ENCODE measurements around the gene ZNF135. TPM values are rescaled to one million over a fixed set of nuclear protein-coding genes. Genes with fewer than 3 reads are reported as not detected.

Gene ZNF135
- polyA plus RNA-seq (ENCODE audit: insufficient read length in 4 of 4), result 10 to 100 TPM; 19.2 to 31.1 (median 26.1) TPM

DNA sequence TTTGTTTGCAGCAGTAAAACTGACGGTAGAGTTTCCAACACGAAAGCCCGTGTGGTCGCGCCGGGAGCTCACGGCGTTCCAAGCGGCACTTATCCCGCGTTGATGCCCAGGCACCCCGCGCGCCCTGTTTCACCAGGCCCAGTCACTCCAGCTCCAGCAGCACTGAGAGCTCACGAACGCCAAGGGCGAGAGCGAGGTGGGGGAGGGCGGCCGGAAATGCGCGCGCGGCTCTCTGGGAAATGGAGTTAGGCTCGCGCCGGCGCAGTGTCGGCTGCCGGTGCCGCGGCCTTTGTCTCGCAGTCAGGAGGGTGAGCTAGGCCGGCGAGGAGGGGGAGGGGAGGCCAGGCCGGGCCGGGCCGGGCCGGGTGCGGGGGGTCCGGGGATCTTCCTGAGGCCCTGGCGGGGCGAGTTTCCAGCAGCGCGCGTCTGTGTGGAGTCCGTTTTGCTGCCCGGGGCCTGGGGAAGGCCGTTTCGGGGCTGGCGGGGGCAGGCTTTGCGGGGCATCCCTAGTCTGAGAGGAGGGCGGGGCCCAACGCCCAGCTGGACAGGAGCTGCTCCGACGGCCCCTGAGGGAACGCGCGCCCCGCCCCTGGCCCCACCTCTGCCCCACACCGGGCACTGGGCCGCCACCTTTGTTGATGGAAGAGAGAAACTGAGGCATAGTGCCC, at the start of gene ZNF135:
Gene ZNF135 (plus strand): TSS at position 280 of the 668 bp plus-strand sequence. CDS start 721 bp downstream, outside the sequence.
- DNase-seq (ENCODE audit: low read depth in 4 of 4, low spot score in 2 of 4), result peak; percentile 59 to 87 (median 76)

DNA sequence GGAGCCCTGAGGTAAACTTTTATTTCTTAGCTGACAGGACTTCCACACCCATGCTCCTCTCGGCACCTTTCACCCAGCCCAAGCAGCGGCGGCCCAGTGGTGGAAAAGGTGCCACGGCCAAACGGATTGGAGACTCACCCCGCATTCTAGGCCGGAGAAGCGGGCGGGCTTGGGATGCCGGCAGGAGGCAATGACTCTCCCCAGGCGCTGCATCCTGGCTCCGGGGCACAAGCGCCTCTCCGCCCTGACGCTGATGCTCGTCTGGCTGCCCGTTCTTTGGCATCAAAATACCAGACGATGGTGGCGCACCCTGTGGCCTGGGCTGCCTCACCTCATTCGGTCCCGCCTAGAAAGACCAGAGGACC, 49.8 kb upstream of the ZNF135 start:
- DNase-seq (ENCODE audit: low read depth in 4 of 4, low spot score in 2 of 4), result peak in 1 of 4 donors; percentile 13

DNA sequence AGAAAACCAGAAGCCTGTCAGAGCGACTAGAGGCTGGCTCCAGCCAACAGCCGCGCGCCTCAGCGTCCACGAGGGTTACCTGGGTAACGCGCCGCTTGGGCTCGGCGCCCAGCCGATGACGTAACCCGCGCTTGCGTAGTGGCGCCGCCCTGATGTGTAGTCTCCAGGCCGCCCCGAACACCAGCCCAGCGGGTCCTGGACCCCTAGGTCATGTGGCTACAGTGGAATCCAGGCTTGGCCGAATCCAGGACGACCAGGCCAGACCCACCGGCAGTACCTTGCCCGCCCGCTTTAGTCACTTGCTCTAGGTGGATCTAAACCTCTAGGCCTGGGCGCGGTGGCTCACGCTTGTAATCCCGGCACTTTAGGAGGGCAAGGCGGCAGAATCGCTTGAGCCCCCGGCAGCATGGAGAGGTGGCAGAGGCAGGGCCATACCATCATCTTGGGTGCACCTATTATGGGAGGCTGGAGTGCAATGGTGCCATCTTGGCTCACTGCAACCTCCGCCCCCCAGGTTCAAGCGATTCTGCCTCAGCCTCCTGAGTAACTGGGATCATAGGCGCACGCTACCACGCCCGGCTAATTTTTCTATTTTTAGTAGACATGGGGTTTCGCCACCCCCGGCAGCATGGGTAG, 49.3 kb upstream of the ZNF135 start:
- DNase-seq (ENCODE audit: low read depth in 4 of 4, low spot score in 2 of 4), result peak; percentile 75 to 90 (median 85)

DNA sequence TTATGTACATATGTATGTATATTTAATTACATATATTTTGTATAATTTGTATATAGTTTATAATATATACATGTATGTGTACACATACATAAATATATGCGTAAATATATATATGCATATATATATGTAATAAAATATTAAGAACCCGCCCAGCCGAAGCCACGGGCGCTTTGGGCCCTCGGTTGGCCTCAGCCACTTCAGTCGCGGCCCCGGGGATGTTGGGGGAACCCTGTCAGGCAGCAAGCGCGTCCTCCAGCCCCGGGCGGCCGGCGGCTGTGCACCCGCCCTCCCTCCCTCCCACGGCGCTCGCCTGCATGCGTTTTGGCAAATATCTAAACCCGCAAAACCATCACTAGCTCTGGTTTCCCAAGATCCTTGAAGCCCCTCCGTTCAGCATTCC, 48.6 kb upstream of the ZNF135 start:
- DNase-seq (ENCODE audit: low read depth in 4 of 4, low spot score in 2 of 4), result no peak

DNA sequence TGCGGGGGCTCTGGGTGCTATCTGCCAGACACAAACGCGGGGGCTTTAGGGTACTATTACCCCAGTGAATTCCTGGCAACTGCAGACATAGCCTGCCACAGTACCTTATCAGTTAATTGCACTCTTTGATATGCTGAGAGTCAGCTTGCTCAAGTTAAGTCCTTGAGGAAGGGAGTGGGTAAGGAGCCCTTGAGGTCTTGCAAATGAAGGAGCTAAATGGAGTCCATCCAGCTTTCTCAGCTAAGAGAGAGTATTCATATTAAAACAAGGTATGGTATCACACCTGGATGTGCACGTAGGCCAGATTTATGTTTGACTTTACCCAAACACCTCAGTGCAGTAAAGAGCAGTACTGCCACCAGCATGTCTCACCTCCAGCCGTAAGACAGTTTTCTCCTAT, 44.9 kb upstream of the ZNF135 start:
- DNase-seq (ENCODE audit: low read depth in 4 of 4, low spot score in 2 of 4), result no peak

DNA sequence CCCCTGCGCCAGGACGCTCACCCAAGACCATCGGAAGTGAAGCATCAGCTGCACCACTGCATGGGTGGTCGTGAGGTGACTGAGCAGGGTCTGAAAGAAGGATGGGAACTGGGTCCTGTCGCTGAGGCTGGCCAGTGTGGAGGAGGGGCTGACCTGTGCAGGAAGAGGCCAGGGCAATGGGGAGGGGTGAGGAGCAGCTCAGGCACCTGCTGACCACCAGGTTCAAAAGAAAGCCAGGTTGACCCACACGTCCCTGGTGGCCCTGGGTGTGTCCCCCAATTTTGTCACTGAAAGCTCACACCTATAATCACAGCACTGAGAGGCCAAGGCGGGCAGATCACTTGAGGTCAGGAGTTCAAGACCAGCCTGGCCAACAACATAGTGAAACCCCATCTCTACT, 39.0 kb upstream of the ZNF135 start:
- DNase-seq (ENCODE audit: low read depth in 4 of 4, low spot score in 2 of 4), result no peak

DNA sequence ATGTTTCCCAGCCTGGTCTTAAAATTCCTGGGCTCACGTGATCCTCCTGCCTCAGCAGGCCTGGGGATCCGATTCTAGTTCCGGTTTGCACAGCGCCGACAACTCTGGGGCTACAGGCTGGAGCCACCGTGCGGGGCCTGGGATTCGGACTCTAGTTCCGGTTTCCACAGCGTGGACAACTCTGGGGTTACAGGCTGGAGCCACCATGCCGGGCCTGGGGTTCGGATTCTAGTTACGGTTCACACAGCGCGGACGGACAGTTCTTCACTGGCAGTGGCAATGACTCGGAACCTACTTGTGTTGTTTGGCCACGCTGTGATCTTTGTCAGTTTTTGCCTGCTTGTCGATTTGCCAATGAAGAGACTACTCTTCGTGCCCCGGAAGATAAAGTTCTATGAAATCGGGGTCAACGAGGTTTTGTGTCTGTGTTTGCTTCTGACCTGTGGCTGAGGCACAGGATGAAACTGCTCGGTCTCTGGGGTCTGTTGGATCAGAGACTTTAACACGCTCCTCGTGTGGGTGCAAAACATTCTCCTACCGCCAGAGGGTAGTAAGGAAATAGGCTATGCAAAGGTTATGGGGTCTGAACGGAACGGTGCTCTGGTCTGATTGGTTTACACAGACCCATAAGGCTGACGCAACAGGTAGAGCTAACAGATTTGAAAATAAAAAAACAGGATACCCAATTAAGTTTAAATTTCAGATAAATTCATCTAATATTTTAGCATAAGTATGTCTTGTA, 37.4 kb upstream of the ZNF135 start:
- DNase-seq (ENCODE audit: low read depth in 4 of 4, low spot score in 2 of 4), result peak in 3 of 4 donors; percentile 41 to 83 (median 67)

DNA sequence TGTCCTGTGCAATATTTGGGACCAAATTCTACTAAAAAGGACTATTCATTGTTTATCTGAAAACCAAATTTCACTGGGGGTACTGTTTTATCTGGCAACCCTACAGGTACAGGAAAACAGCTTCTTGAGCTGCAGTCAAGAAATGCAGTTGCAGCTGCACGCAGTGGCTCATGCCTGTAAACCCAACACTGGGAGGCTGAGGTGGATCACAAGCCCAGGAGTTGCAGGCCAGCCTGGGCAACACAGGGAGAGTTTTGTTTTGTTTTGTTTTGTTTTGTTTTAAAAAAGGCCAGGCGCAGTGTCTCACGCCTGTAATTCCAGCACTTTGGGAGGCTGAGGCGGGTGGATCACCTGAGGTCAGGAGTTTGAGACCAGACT, 36.8 kb upstream of the ZNF135 start:
- DNase-seq (ENCODE audit: low read depth in 4 of 4, low spot score in 2 of 4), result no peak

DNA sequence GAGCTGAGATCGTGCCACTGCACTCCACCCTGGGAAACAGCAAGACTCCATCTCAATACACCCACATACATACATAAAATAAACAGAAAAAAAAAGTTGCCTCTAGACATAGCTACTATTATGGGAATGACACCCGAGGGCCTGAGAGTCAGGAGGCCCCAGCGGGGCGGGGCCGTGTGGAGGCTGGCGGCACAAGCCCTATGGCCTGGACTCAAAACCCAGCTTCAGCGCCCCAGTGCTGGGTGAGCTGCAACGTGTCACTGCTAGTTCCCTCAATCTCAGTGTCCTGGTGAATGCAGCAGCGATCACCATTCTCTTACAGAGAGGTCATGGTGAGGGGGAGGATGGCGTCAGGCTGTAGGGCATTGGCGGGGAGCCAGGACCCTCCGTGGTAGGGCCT, 34.4 kb upstream of the ZNF135 start:
- DNase-seq (ENCODE audit: low read depth in 4 of 4, low spot score in 2 of 4), result no peak

DNA sequence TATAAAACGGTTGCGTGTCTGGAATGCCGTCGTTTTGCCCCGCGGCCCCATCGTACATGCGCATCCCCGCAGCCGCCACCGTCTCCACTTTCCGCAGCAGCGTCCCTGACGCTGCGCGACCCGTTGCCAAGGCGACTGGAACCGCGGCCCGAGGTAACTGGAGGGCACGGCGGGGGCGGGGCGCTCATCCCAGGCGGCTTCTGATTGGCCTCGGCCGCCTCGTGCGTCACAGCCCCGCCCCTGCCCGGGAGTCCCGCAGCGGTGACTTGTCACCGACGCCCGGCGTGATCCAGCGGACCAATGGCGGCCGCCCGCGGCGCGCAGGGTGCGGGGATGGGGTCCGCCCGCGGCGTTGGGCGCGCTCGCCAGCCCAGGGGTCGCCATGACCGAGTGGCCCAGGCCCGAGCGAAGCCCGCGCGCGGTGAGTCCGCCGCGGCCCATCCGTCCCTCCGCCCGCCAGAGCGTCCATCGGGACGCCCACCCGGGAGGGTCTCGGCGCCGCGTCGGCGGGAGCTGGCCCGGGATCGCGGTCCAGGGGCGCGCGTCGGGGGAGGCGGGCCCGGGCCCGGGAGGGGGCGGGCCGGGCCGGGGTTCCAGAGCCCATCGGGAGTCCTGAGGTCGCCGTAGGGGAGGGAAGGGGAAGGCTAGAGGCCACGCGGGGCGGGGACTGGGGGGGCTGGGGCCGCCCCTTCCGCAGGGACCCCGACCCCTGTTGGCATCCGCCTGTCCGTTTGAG, 25.2 kb upstream of the ZNF135 start, which contains the start of gene ZSCAN1:
Gene ZSCAN1 (plus strand): TSS at position 285 of the 736 bp plus-strand sequence. CDS start 3,812 bp downstream, outside the sequence.
- peak; percentile 63 to 91 (median 86) for DNase-seq (ENCODE audit: low read depth in 4 of 4, low spot score in 2 of 4)

DNA sequence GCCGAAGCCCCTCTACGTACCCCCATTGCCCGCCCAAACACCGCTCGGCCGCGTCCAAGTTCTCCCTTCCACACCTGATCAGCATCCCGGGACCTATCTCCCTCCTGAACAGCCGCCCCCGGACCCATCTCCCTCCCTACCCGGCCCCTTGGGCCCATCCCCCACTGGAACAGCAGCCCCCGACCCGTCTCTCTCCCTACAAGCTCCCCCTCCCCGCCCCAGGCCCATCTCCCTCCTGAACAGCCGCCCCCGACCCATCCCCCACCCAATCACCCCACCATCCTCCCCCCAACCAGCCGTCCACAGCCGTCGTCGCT, 24.6 kb upstream of the ZNF135 start:
- no peak for DNase-seq (ENCODE audit: low read depth in 4 of 4, low spot score in 2 of 4)

DNA sequence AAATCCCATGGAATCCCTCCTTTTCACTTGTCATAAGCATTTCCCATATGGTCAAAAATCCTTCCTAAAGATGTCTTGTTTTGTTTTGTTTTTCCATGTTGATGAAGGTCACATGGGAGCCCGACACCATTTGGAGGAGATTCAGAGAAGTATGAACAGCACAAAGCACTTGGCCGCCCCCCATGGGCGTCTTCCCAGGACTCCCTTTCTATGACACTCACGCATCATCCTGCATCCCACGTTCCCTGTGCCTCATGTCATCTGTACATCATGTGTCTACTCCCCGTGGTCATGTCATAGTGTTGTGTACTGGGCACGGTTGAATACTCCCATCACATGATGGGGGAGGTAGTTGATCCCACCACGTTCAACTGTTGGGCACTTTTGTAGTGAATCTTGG, 23.2 kb upstream of the ZNF135 start:
- DNase-seq (ENCODE audit: low read depth in 4 of 4, low spot score in 2 of 4), result no peak

DNA sequence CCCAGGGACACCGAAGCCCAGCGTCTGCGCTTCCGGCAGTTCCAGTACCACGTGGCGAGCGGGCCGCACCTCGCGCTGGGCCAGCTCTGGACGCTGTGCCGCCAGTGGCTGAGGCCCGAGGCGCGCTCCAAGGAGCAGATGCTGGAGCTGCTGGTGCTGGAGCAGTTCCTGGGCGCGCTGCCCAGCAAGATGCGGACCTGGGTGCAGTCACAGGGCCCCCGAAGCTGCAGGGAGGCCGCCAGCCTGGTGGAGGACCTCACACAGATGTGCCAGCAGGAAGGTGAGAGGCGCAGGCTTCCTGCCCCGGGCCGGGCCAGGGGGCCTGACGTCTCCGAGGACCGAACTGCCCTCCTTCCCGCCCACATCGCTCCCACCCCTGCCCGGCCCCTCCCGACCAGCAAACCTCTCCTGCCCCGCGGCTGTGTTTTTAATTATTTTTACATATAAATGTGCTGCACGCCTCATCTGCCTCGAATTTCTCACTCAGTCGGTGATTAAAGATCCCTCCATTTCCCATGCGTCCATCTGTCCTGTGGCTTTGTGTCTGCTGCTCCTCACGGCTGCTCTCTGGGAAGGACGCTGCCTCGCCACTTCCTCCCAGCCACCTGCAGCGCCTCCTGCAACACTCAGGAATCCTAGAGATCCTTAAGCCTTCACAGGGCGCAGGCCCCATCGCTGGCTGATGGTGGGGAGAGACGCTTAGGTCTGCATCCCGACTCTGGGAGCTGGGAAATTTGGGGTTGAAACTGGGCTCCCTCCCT, 21.0 kb upstream of the ZNF135 start:
- DNase-seq (ENCODE audit: low read depth in 4 of 4, low spot score in 2 of 4), result no peak

DNA sequence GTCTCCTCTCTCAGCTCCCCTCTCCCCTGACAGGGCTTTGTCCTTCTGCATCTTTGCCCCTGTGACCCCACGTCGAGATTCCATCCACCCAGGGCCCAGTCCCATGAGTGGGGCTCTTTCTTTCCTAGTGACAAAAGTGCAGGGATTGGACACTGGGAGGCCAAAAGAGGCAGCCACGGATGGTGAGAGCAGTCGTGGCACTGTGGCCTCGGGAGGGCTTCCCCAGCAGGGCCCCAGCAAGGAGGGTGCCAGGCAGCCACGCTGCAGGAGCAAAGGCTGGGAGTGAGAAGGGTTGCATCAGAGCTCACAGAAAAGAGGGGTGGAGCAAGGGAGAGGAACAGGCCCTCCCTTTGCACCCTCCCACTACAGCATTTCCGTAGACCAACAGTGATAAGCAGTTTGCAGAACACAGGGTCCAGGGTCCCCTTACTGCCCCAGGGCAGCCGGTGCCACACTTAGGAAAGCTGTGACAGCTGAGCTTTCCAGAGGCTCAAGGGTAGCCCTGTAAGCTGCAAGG, 20.3 kb upstream of the ZNF135 start:
- no peak for DNase-seq (ENCODE audit: low read depth in 4 of 4, low spot score in 2 of 4)

DNA sequence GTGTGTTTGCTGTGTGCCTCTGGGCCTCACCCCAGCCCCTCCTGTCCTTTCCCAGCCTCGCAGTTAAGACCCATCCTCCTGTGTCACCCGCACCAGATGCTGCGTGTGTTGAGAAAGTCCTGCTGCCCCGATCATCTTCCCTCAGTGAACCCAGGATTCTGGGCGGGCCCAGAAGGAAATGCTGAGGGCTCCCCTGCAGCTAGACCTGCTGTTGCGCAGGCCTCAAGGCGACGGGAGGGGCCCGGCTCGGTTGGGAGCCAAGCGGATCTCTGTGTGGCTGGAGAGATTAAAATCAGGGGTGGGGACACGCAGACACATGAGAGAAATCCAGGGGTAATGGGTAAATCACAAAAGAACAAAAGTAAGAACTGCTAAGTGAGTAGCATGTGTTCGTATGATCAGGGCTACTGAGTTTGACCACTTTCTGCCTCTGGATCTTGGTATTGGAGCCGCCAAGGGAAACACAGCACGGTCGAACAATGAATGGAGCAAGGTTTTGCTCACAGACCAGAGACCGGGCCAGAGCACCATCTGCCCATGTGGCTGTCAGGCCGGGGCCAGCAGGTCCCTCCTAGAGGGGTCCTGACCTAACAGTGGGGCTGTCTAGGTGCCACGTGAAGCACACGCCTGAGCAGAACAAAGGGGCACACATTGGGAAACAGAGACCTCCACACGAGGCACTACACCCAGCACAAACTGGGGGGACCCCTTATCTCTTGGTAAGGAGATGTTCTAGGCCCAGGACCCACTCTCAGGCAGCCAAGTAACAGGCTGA, 18.1 kb upstream of the ZNF135 start:
- no peak for DNase-seq (ENCODE audit: low read depth in 4 of 4, low spot score in 2 of 4)

DNA sequence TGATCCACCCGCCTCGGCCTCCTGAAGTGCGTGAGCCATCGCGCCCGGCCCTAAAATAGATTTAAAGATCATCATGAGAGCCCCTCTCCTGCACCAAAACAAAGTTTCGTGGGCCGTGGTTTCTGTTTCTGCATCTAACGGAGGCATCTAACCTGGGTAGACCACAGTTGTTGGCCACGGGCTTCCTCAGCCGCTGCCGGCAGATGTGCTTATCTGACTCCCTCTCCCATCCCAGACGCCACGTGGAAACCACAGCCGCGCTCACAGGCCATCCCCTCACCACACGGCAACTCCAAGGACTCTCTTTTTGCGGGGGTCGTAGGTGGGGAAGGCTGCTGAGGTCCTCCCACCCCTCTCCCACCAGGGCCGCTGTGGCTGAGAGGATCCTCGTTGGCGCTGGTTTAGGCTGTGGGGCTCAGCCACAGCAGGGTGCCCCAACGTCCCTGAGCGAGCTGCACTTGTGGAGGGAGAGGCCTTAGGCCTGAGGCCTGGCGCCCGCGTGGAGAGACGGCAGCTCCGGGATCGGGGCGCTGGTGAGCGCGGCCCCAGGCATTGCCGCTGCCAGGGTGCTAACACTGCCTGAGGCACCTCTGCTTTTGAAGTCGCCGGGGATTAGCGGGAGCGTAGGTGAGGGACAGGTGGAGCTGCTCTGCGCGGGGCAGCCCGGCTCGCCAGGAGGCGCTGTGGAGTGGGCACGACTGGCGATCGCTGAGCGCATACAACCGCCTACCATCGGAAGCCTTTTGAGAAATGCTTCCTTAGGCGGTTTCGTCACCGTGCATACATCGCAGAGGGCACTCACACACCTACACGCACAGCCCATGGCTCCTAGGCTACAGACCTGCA, 16.4 kb upstream of the ZNF135 start:
- no peak for DNase-seq (ENCODE audit: low read depth in 4 of 4, low spot score in 2 of 4)

DNA sequence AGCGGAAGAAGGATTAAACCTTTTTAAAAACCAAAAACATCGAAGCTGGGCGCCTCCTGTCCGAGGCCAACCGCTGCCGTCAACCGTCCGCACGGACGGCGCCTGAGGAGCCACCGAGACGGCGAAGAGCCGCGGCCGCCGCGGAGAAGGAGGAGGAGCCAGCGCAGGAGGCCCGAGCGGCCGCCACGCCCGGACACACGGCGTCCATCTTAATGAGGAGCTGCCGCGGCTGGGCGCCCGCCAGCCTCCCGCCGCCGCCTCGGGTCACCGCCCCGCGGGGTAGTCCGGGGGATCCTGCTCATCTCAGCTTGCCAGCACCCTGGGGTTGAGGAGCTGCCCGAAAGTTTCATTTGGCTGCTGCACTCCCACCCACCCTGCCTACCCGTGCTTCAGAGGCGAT, 14.7 kb upstream of the ZNF135 start:
- DNase-seq (ENCODE audit: low read depth in 4 of 4, low spot score in 2 of 4), result no peak

DNA sequence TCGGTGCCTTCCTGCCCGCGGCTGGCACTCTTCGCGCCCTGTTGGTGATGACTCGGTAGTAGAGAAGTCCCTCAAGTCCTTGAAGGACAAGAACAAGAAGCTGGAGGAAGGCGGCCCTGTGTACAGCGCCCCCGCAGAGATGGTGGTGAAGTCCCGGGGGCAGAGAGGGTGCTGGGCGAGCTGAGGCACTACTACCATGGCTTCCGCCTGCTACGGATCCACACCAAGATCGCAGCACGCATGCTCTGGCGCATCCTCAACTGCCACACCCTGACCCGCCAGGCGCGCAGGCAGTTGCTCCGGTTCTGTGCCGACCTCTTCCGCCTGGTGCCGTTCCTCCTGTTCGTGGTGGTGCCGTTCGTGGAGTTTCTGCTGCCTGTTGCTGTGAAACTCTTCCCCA, 14.2 kb upstream of the ZNF135 start:
- DNase-seq (ENCODE audit: low read depth in 4 of 4, low spot score in 2 of 4), result no peak

Measured in left renal cortex interstitium (tissue), 4 donors.